Caco-2 (cell line): ENCODE data around the gene TAGAP. TPM values are rescaled to one million over a fixed set of nuclear protein-coding genes. Genes with fewer than 3 reads are reported as not detected.

Source experiments
- BruUV-seq: library from RNA; stranded (reverse); fragments of 400-500 nt; replicated peaks from 2 replicates; lab custom pipeline; 2021; lab: Mats Ljungman, UMichigan
- CTCF ChIA-PET: fragments of 300-600 bp; sonication (Branson Sonifier 250); formaldehyde crosslinking; loops from one replicate; lab custom pipeline; 2022; ENCODE audit warnings: antibody characterized with exemption; lab: Charles Lee
- POLR2A ChIA-PET: fragments of 300-600 bp; sonication (Branson Sonifier 250); formaldehyde crosslinking; loops from one replicate; lab custom pipeline; 2022; ENCODE audit warnings: antibody characterized with exemption; lab: Charles Lee
- DNase-seq, 2 experiments: peaks; one replicate each; pipeline versions ENCODE4 v3.0.0 to v3.0.0-alpha.2; 2020 to 2022
- H3K27me3 ChIP-seq: replicated peaks from 2 replicates; pipeline ENCODE4 v1.6.0; 2011; ENCODE audit warnings: low read length; ENCODE audit not compliant: control insufficient read depth, insufficient read depth
- H3K36me3 ChIP-seq: 2 replicates; pipeline ENCODE4 v1.5.1; 2011; ENCODE audit warnings: low read length; ENCODE audit not compliant: control insufficient read depth, insufficient read depth
- H3K4me1 ChIP-seq: fragments of 250-450 bp; sonication (Bioruptor Pico); 2 replicates; pipeline ENCODE4 v1.5.1; 2020; ENCODE audit warnings: mild to moderate bottlenecking
- H3K4me3 ChIP-seq: 2 replicates; pipeline ENCODE4 v1.5.1; 2011; ENCODE audit warnings: low read depth, mild to moderate bottlenecking, control low read depth, low read length
- H3K9me3 ChIP-seq: fragments of 250-450 bp; sonication (Bioruptor Pico); 2 replicates; pipeline ENCODE4 v1.5.1; 2020; ENCODE audit warnings: mild to moderate bottlenecking, moderate library complexity
- H3K27ac Mint-ChIP-seq: one replicate; pipeline ENCODE4 v1.8.0; 2022; ENCODE audit warnings: mixed read lengths; ENCODE audit not compliant: unreplicated experiment
- H3K27me3 Mint-ChIP-seq: one replicate; pipeline ENCODE4 v1.8.0; 2022; ENCODE audit warnings: mixed read lengths; ENCODE audit not compliant: insufficient read depth, unreplicated experiment
- H3K36me3 Mint-ChIP-seq: one replicate; pipeline ENCODE4 v1.8.0; 2022; ENCODE audit warnings: mild to moderate bottlenecking, mixed read lengths; ENCODE audit not compliant: insufficient read depth, unreplicated experiment
- H3K4me1 Mint-ChIP-seq: one replicate; pipeline ENCODE4 v1.8.0; 2022; ENCODE audit warnings: low read depth, mixed read lengths; ENCODE audit not compliant: unreplicated experiment
- H3K4me3 Mint-ChIP-seq: one replicate; pipeline ENCODE4 v1.8.0; 2022; ENCODE audit warnings: mild to moderate bottlenecking, moderate library complexity, mixed read lengths; ENCODE audit not compliant: unreplicated experiment
- H3K9me3 Mint-ChIP-seq: one replicate; pipeline ENCODE4 v1.8.0; 2022; ENCODE audit warnings: mixed read lengths; ENCODE audit not compliant: unreplicated experiment
- CTCF ChIP-seq, 2 experiments: fragments of 200-600 bp in 1 of 2; IDR thresholded peaks; 1 replicate in 1 of 2; 2 replicates in 1 of 2; pipeline versions ENCODE4 v1.5.1 to v1.8.0; 2011 to 2022; ENCODE audit warnings: antibody characterized with exemption in 1 of 2, control low read depth in 1 of 2, inconsistent platforms in 1 of 2, low read depth in 1 of 2, low read length in 1 of 2, mild to moderate bottlenecking in 1 of 2, moderate library complexity in 1 of 2; ENCODE audit not compliant: insufficient read depth in 1 of 2, severe bottlenecking in 1 of 2, unreplicated experiment in 1 of 2
- intact Hi-C: fragments of 100-400 bp; cut with micrococcal nuclease; formaldehyde crosslinking; loops from one replicate; pipeline ENCODE4 v1.10.0; 2022; ENCODE audit not compliant: unreplicated experiment
- total RNA-seq: library from RNA; stranded (reverse); gene quantifications from 2 replicates; pipeline ENCODE4 v1.2.3, GENCODE V29; 2022

Gene TAGAP
- total RNA-seq, 1 experiment from 2014 or later = not detected

GRCh38 chr6:159075506-159076228, 30.9 kb upstream of the TAGAP start:
- Mint-ChIP-seq H3K4me1 (no peaks in the 10 kb centered on the region), H3K9me3 (no peaks in the 10 kb centered on the region), H3K27me3 (peaks cover 22% of the 10 kb centered on the region), H3K36me3 (peaks cover 5% of the 10 kb centered on the region), H3K4me3 (no peak overlapping the region), H3K27ac (no peak overlapping the region)
- no peaks in the 10 kb centered on the region for H3K36me3 ChIP-seq
- no peak for DNase-seq
- BruUV-seq = no TSS peak
- H3K27me3 ChIP-seq = no peaks in the 10 kb centered on the region
- TF ChIP-seq CTCF (IDR thresholded peaks at IDR 0.05; ENCODE audit: insufficient read depth in 1 of 2, low read depth in 1 of 2, low read length in 1 of 2, severe bottlenecking in 1 of 2, unreplicated experiment in 1 of 2) = no peak
- intact Hi-C loops = no loop called here
- H3K9me3 ChIP-seq = no peaks in the 10 kb centered on the region
- no peak overlapping the region for H3K4me3 ChIP-seq
- H3K4me1 ChIP-seq = no peaks in the 10 kb centered on the region
- CTCF ChIA-PET = no interaction called here
- POLR2A ChIA-PET = interaction anchor here (1.4 kb wide), 1 partner anchor 75 kb away, joined by 3 read pairs; the partner anchor contains the start of gene RSPH3

GRCh38 chr6:159074876-159075275, 30.1 kb upstream of the TAGAP start:
- intact Hi-C loops = no loop called here
- ChIA-PET CTCF (interaction anchor here (1.2 kb wide), 1 partner anchor 9 kb away, joined by 6 read pairs; no protein-coding TSS in a partner anchor), POLR2A (interaction anchor here (1.4 kb wide), 1 partner anchor 75 kb away, joined by 3 read pairs; the partner anchor contains the start of gene RSPH3)
- Mint-ChIP-seq H3K4me3 (no peak overlapping the region), H3K36me3 (peaks cover 5% of the 10 kb centered on the region), H3K9me3 (no peaks in the 10 kb centered on the region), H3K27me3 (peaks cover 20% of the 10 kb centered on the region), H3K27ac (no peak overlapping the region), H3K4me1 (no peaks in the 10 kb centered on the region)
- no peaks in the 10 kb centered on the region for H3K27me3 ChIP-seq
- TF ChIP-seq CTCF (IDR thresholded peaks at IDR 0.05; ENCODE audit: insufficient read depth in 1 of 2, low read depth in 1 of 2, low read length in 1 of 2, severe bottlenecking in 1 of 2, unreplicated experiment in 1 of 2) = no peak
- H3K4me3 ChIP-seq = no peak overlapping the region
- H3K9me3 ChIP-seq = no peaks in the 10 kb centered on the region
- no peaks in the 10 kb centered on the region for H3K4me1 ChIP-seq
- BruUV-seq = no TSS peak
- DNase-seq = no peak
- H3K36me3 ChIP-seq = no peaks in the 10 kb centered on the region

- no peaks in the 10 kb centered on the region for H3K4me1 Mint-ChIP-seq
- peaks cover 27% of the 10 kb centered on the region for H3K27me3 Mint-ChIP-seq
- Histone ChIP-seq H3K27me3 (no peaks in the 10 kb centered on the region), H3K36me3 (no peaks in the 10 kb centered on the region), H3K4me1 (no peaks in the 10 kb centered on the region), H3K4me3 (peak overlapping the region; percentile 29), H3K9me3 (no peaks in the 10 kb centered on the region)
- peaks cover 5% of the 10 kb centered on the region for H3K36me3 Mint-ChIP-seq
- no peaks in the 10 kb centered on the region for H3K9me3 Mint-ChIP-seq
- no peak overlapping the region for H3K27ac Mint-ChIP-seq
- POLR2A ChIA-PET = interaction anchor here (1.4 kb wide), 1 partner anchor 74 kb away, joined by 3 read pairs; the partner anchor contains the start of gene RSPH3
- H3K4me3 Mint-ChIP-seq = peak overlapping the region; percentile 77
- intact Hi-C loops = no loop called here
- DNase-seq = peak; percentile 56 to 59
- no TSS peak for BruUV-seq
- TF ChIP-seq CTCF (IDR thresholded peaks at IDR 0.05; ENCODE audit: insufficient read depth in 1 of 2, low read depth in 1 of 2, low read length in 1 of 2, severe bottlenecking in 1 of 2, unreplicated experiment in 1 of 2) = no peak
- CTCF ChIA-PET = interaction anchor here (1.2 kb wide), 1 partner anchor 9 kb away, joined by 6 read pairs; no protein-coding TSS in a partner anchor
Observed at GRCh38 chr6:159074120-159074684, 29.4 kb upstream of the TAGAP start.
